Endothelial cell of hepatic sinusoid (primary cell): Measurements from ENCODE around the gene EXOC6B.
"Not testable (repeated sequence)": the region's sequence is repeated elsewhere in the genome, so short reads cannot be mapped to it uniquely, and the experiment has no call there.

ENCODE experiments used
- in situ Hi-C: cut with HindIII; loops from 2 replicates; pipeline ENCODE4 v1.10.0; 2017; ENCODE audit warnings: low sequenced_read_pairs

The EXOC6B gene

GRCh38 chr2:72494392-72494791 lies 331.4 kb downstream of the EXOC6B start:
- in situ Hi-C loops, result no loop called here

GRCh38 chr2:72484622-72485021 lies 341.2 kb downstream of the EXOC6B start:
- in situ Hi-C loops, result not testable (repeated sequence)

GRCh38 chr2:72483346-72483745 lies 342.5 kb downstream of the EXOC6B start:
- in situ Hi-C loops, result no loop called here

GRCh38 chr2:72475246-72475645 lies 350.6 kb downstream of the EXOC6B start:
- in situ Hi-C loops, result no loop called here

GRCh38 chr2:72457801-72458516 lies 367.9 kb downstream of the EXOC6B start:
- in situ Hi-C loops, result no loop called here

- in situ Hi-C loops, result no loop called here
These were observed 371.6 kb downstream of the EXOC6B start for GRCh38 chr2:72454189-72454588.

GRCh38 chr2:72442270-72442669 lies 383.6 kb downstream of the EXOC6B start:
- in situ Hi-C loops, result no loop called here

GRCh38 chr2:72439892-72440291 lies 385.9 kb downstream of the EXOC6B start:
- in situ Hi-C loops, result no loop called here

- in situ Hi-C loops, result no loop called here
These were observed 387.5 kb downstream of the EXOC6B start for GRCh38 chr2:72438364-72438763.

- in situ Hi-C loops, result no loop called here
These were observed 394.1 kb downstream of the EXOC6B start for GRCh38 chr2:72431737-72432136.

- in situ Hi-C loops, result no loop called here
These were observed 398.6 kb downstream of the EXOC6B start for GRCh38 chr2:72427022-72427861.

GRCh38 chr2:72425996-72426395 lies 399.8 kb downstream of the EXOC6B start:
- in situ Hi-C loops, result no loop called here

GRCh38 chr2:72423756-72424155 lies 402.1 kb downstream of the EXOC6B start:
- in situ Hi-C loops, result no loop called here

GRCh38 chr2:72421771-72422379 lies 404.0 kb downstream of the EXOC6B start:
- in situ Hi-C loops, result not testable (repeated sequence)

- in situ Hi-C loops, result no loop called here
These were observed 409.9 kb downstream of the EXOC6B start for GRCh38 chr2:72415781-72416475.

GRCh38 chr2:72415241-72415661 lies 410.6 kb downstream of the EXOC6B start:
- in situ Hi-C loops, result no loop called here

- in situ Hi-C loops, result no loop called here
These were observed 411.6 kb downstream of the EXOC6B start for GRCh38 chr2:72414137-72414760.

- in situ Hi-C loops, result no loop called here
These were observed 412.1 kb downstream of the EXOC6B start for GRCh38 chr2:72413716-72414115.

- in situ Hi-C loops, result no loop called here
These were observed 413.6 kb downstream of the EXOC6B start for GRCh38 chr2:72412214-72412613.

- in situ Hi-C loops, result no loop called here
These were observed 426.0 kb downstream of the EXOC6B start for GRCh38 chr2:72399879-72400278.

- in situ Hi-C loops, result no loop called here
These were observed 430.7 kb downstream of the EXOC6B start for GRCh38 chr2:72395096-72395495.
